A549 (cell line): ENCODE results near the gene FRMD4A.

Source experiments
- CHD4 ChIP-seq: fragments of 200-600 bp; sonication (generic); IDR thresholded peaks from 2 replicates; pipeline ENCODE4 v1.6.1; 2016; ENCODE audit warnings: antibody characterized with exemption, mild to moderate bottlenecking, borderline replicate concordance
- EP300 ChIP-seq, 2 experiments: fragments of >200 bp; sonication (Bioruptor Twin); formaldehyde crosslinking; IDR thresholded peaks; 2 replicates in 1 of 2; 3 replicates in 1 of 2; pipeline ENCODE4 v1.6.1; 2016 to 2017
- FOSB ChIP-seq: fragments of 250-450 bp; sonication (Bioruptor Pico); IDR thresholded peaks from 2 replicates; pipeline ENCODE4 v1.5.0; 2020; ENCODE audit warnings: mild to moderate bottlenecking, moderate library complexity
- KDM1A ChIP-seq: fragments of 200-600 bp; sonication (generic); IDR thresholded peaks from 2 replicates; pipeline ENCODE4 v1.6.1; 2016; ENCODE audit warnings: low read depth, mild to moderate bottlenecking
- KDM5A ChIP-seq: fragments of 200-600 bp; sonication (generic); IDR thresholded peaks from 2 replicates; pipeline ENCODE4 v1.6.1; 2016; ENCODE audit warnings: antibody characterized with exemption, mild to moderate bottlenecking
- NR3C1 ChIP-seq: fragments of >200 bp; sonication (Bioruptor Twin); formaldehyde crosslinking; IDR thresholded peaks from 3 replicates; pipeline ENCODE4 v1.6.1; 2017
- POLR2A ChIP-seq: IDR thresholded peaks from 2 replicates; pipeline ENCODE4 v1.6.1; 2012; ENCODE audit warnings: mild to moderate bottlenecking, low read length
- RAD21 ChIP-seq, 2 experiments: fragments of >200 bp in 1 of 2; sonication (Bioruptor Twin) in 1 of 2; formaldehyde crosslinking in 1 of 2; IDR thresholded peaks in 1 of 2; conservative IDR thresholded peaks in 1 of 2; 2 replicates in 1 of 2; 3 replicates in 1 of 2; pipeline ENCODE4 v1.6.1; 2012 to 2018; ENCODE audit warnings: inconsistent platforms in 1 of 2
- RNF2 ChIP-seq: fragments of 200-600 bp; sonication (generic); IDR thresholded peaks from 2 replicates; pipeline ENCODE4 v1.6.1; 2016; ENCODE audit warnings: low read depth, mild to moderate bottlenecking, antibody characterized with exemption, moderate library complexity, borderline replicate concordance
- ZC3H11A ChIP-seq: fragments of 450-650 bp; IDR thresholded peaks from 2 replicates; pipeline ENCODE4 v1.6.1; 2014; ENCODE audit warnings: antibody characterized with exemption, mild to moderate bottlenecking
- TF ChIP-seq, protein P1 (sequence below): fragments of >200 bp; sonication (Bioruptor Twin); formaldehyde crosslinking; IDR thresholded peaks from 3 replicates; pipeline ENCODE4 v1.5.1; 2016
- TF ChIP-seq, protein P2 (sequence below): fragments of >200 bp; sonication (Bioruptor Twin); formaldehyde crosslinking; IDR thresholded peaks from 2 replicates; pipeline ENCODE4 v1.6.1; 2016

- TF ChIP-seq EP300 (IDR thresholded peaks at IDR 0.05) (no peak), RAD21 (conservative IDR thresholded peaks at IDR 0.05 in 1 of 2, IDR thresholded peaks at IDR 0.05 in 1 of 2) (no peak), RNF2 (no peak), CHD4 (no peak), NR3C1 (no peak), KDM5A (no peak), FOSB (CRISPR knock-in tag) (no peak), KDM1A (no peak), POLR2A (no peak), ZC3H11A (no peak)
- TF ChIP-seq, protein P1, sequence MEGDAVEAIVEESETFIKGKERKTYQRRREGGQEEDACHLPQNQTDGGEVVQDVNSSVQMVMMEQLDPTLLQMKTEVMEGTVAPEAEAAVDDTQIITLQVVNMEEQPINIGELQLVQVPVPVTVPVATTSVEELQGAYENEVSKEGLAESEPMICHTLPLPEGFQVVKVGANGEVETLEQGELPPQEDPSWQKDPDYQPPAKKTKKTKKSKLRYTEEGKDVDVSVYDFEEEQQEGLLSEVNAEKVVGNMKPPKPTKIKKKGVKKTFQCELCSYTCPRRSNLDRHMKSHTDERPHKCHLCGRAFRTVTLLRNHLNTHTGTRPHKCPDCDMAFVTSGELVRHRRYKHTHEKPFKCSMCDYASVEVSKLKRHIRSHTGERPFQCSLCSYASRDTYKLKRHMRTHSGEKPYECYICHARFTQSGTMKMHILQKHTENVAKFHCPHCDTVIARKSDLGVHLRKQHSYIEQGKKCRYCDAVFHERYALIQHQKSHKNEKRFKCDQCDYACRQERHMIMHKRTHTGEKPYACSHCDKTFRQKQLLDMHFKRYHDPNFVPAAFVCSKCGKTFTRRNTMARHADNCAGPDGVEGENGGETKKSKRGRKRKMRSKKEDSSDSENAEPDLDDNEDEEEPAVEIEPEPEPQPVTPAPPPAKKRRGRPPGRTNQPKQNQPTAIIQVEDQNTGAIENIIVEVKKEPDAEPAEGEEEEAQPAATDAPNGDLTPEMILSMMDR: no peak
- TF ChIP-seq, protein P2, sequence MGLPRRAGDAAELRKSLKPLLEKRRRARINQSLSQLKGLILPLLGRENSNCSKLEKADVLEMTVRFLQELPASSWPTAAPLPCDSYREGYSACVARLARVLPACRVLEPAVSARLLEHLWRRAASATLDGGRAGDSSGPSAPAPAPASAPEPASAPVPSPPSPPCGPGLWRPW: no peak
These were observed 140.0 kb downstream of the FRMD4A start for GRCh38 chr10:14190702-14191101.
